Measurements from ENCODE around the gene TTLL12.

GRCh38 chr22:43202756-43203410, 15.9 kb upstream of the TTLL12 start:
- TF ChIP-seq POLR2A (IDR thresholded peaks at IDR 0.05; ENCODE audit: low read length), result no peak
- no peak for TF ChIP-seq CTCF (IDR thresholded peaks at IDR 0.05)
- TF ChIP-seq TP53 (CRISPR knock-in tag; IDR thresholded peaks at IDR 0.05), result no peak
- TF ChIP-seq CEBPB (IDR thresholded peaks at IDR 0.05), result no peak
- TF ChIP-seq ZC3H11A (IDR thresholded peaks at IDR 0.05), result no peak
- TF ChIP-seq ESRRA (IDR thresholded peaks at IDR 0.05; ENCODE audit: borderline replicate concordance, low read length), result no peak
- no peak for TF ChIP-seq FOXS1 (CRISPR knock-in tag; IDR thresholded peaks at IDR 0.05)
- no peak for TF ChIP-seq RCOR1 (IDR thresholded peaks at IDR 0.05; ENCODE audit: low read depth, low read length)
- no peak for TF ChIP-seq RAD21 (conservative IDR thresholded peaks at IDR 0.05 in 1 of 2, IDR thresholded peaks at IDR 0.05 in 1 of 2)
- TF ChIP-seq PBX3 (IDR thresholded peaks at IDR 0.05), result no peak
- no peak for TF ChIP-seq BCL3 (IDR thresholded peaks at IDR 0.05)
- TF ChIP-seq JUN (IDR thresholded peaks at IDR 0.05), result no peak
